Right forelimb (tissue), 1 donor: Measurements from ENCODE around the gene ATG13.
"Not testable (repeated sequence)": the region's sequence is repeated elsewhere in the genome, so short reads cannot be mapped to it uniquely, and the experiment has no call there.

ENCODE experiments used
- DNase-seq: peaks from one replicate; pipeline ENCODE4 v3.0.0-alpha.2; 2018

ATG13 gene

GRCh38 chr11:46649180-46649738, 31.9 kb downstream of the ATG13 start:
- DNase-seq: no peak

DNA sequence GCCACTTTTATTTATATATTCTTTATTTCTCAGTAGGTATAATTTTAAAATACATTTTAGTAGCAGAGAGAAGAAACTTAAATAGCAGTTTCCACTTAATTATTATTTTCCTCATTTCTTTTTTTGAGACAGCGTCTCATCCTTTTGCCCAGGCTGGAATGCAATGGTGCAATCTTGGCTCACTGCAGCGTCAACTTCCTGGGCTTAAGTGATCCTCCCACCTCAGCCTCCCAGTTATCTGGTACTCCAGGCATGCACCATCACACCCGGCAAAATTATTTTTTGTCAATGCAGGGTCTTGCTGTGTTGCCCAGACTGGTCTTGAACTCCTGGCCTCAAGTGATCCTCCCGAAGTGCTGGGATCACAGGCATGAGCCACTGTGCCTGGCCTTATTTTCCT, 38.3 kb downstream of the ATG13 start:
- DNase-seq: no peak

- DNase-seq: no peak
Measured at GRCh38 chr11:46657186-46657585, 39.8 kb downstream of the ATG13 start.

- DNase-seq: no peak
Measured at GRCh38 chr11:46658259-46658658, 40.9 kb downstream of the ATG13 start.

DNA sequence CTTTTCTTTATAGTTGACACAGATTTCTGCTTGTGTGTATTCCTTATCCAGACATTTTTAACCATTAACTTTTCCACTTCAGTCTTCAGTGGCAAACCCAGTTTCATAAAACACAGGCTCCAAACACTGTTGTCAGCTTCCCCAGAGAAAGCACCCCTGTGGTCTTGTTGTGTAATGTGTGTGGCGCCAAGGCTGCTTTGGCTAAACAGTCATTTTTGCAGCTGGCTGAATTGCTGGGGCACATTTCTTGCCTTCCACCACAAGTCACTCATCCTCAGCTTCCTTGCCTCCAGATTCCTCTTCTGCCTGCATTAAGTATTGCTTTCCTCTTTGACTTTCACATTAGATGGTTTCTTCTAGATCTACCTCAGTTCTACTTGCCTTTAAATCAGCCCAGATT, 42.6 kb downstream of the ATG13 start:
- DNase-seq: no peak

GRCh38 chr11:46661836-46662235, 44.5 kb downstream of the ATG13 start:
- DNase-seq: no peak

DNA sequence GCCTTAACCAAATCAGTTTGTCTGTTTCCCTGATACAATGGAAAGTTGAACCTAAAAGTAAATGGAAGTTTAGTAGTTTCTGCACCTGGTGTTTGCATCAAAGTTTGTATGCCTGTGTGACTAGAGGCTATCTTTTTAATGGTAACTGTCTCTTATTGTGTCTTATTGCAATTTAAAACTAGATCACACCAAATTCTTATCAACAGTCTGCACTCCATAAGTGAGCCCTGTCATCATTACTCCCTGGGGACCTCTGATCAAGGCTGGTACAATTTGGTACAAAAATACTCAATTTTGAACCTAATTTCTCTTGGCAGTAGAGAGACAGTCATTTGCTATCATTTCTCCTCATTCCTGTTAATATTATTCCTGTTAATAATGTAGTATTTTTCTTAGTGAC, 45.0 kb downstream of the ATG13 start:
- DNase-seq: no peak

DNA sequence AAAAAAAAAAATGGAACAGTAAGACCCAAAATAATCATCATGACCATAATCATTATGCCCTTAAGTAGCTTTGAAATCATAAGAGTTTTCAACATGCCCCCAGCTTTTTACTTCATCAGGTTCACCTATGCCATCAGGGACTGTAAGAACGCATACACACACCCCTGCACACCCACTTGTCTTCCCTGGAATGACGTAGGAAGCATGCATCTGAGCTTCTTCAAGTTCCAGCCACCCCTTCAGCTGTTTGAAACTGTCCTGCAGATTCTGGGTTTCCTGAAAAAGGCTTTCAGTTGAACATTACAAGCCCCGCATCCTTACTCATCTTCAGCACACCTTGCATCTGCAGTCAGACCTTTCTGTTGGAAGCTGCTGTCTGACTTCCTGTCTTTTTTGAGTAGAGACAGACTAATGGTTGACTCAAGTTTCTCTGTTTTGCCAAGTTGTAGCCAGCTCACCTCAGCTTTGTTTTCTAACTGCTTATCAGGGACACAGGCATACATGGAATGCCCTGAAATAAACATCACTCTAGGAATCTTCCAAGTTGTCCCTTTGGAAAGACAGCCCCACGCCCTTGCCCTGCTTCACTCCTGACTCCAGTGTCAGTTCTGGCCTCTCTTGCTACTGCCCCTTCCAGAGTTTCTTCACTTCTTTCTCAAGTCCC, 46.1 kb downstream of the ATG13 start:
- no peak for DNase-seq

- DNase-seq: no peak
Measured at GRCh38 chr11:46664612-46665011, 47.3 kb downstream of the ATG13 start.

DNA sequence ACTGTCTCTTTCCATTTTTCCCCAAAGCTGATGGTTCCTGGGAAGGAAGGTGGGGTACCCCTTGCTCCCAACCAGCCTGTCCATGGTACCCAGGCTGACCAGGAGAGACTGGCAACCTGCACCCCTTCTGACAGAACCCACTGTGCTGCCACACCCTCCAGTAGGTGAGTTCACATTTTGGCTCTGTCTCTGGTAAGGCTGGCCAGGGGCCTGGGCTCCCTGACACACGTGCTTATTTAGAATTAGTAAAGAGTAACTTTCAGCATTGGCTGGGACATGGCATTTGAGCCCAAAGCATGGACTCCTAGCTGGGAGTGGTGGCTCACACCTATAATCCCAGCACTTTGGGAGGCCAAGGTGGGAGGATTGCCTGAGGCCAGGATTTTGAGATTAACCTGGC, 48.0 kb downstream of the ATG13 start:
- DNase-seq: no peak

GRCh38 chr11:46666516-46666915, 49.2 kb downstream of the ATG13 start:
- DNase-seq: no peak

GRCh38 chr11:46667043-46667481, 49.7 kb downstream of the ATG13 start:
- no peak for DNase-seq

DNA sequence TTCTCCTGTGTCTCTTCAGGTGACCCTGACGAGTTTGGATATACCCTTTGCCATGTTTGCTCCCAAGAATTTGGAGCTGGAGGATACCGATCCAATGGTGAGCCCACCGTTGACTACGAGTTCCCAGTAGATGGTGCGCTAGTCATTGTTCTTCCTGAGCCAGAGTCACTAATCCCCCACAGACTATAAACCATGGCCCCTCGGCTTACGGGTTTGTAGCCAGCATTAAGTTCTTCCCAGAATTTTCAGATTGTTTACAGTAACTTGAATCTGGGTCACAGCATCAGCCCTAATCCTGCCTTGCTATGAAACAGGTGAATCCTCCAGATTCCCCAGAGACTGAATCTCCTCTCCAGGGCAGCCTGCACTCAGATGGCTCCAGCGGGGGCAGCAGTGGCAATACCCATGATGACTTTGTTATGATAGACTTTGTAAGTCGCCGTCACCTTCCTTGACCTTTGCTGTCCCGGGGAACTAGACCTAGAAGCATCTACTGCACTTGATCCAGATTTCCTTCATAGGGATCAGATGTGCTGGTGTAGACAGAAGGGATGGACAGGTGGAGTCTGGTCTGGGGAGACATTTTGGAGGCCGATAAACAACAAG, 51.2 kb downstream of the ATG13 start:
- DNase-seq: no peak

- no peak for DNase-seq
Measured at GRCh38 chr11:46669711-46670139, 52.4 kb downstream of the ATG13 start.

DNA sequence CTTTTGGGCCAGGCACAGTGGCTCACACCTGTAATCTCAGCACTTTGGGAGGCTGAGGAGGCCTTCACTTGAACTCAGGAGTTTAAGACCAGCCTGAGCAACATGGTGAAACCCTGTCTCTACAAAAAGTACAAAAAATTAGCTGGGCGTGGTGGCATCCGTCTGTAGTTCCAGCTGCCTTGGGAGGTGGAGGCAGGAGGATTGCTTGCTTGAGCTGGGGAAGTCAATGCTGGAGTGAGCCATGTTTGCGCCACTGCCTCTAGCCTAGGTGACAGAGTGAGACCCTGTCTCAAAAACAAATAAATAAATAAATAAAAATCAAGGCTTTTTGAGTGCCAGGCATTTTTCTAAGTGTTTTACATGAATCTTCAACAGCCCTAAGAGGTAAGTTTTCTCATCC, 53.2 kb downstream of the ATG13 start:
- DNase-seq: not testable (repeated sequence)

DNA sequence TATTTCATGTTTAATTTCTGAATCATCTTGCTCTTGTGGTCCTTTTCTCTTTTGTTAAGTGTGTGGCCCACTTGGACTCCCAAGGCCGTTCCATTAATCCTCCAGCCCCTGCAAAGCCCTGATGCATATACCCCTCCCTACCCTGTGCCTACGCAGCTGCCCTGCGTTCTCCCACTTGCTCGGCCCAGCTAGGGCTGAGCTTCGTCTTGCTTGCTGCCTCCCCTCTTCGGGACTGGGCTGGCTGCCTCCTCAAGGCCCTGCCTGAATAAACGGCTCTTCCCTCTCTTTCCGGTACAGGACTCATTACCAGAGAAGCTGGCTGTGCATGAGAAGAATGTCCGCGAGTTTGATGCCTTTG, 54.6 kb downstream of the ATG13 start:
- DNase-seq: no peak

DNA sequence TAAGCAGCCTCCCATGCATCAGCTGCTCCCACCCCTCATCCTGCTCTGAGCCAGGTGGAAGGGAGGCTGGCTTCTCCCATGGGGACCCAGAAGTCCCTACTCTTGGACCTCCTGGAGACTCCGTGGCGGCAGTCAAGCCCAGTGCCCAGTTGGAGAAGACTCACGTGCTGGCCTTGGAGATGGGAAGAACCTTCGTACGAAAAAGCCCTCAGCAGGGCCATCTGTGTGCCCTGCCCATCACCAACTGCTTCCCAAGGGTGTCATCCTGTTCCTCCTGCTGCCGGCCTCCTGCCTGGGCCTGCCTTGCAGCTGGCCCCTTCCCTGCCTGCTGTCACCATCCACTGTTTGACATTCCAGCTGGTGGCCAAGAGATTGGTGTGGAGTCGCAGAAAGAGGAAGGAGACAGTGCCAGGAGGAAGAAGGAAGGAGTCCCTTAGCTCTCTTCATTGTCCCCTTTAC, 55.1 kb downstream of the ATG13 start:
- DNase-seq: no peak

GRCh38 chr11:46673713-46674462, 56.5 kb downstream of the ATG13 start:
- no peak for DNase-seq

GRCh38 chr11:46674463-46675287, 57.3 kb downstream of the ATG13 start:
- no peak for DNase-seq

DNA sequence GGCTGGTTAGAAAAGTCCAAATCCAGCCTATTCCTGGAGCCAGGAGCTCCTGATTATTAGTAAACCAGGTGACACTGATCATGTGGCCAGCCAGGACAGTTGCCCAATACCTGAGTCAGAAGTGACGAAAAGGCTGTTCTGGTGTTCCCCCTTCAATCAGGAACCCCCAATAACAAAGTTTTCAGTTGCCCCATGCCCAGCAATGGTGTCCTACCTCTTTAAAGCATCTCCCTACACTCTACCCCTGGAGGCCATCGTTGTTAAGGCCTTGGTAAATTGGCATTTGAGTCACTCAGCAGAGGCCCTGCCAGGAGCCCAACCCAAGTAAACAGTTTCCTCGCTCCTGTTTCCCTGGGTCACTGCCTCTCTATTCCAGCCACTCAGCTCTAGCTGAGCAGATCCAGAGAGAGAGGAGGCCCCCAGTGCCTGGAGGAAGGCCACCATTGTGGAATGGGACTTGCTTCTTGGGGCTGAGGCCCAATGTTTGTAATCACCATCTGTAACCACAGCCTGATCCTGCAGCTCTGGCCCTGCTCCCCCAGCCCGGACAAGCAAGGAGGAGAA, 58.0 kb downstream of the ATG13 start:
- DNase-seq: no peak

DNA sequence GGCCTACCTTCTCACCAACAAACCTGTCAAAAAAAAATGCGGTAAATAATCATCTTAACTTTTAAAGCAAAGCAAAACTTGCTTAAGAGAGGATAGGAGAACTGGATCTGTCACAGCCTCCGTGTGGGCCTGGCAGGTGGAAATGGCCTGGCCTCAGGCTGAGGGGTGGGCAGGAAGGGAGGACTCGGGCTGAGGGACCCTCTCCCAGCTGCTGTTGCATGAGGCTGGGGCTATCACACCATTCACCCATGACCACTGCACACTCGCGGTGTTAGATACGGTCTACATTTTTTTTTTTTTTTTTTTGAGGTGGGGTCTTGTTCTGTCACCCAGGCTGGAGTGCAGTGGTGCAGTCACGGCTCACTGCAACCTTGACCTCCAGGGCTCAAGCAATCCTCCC, 58.6 kb downstream of the ATG13 start:
- no peak for DNase-seq

- no peak for DNase-seq
Measured at GRCh38 chr11:46676436-46677158, 59.2 kb downstream of the ATG13 start.
